ENCODE results near the gene NUBPL.
"Not testable (repeated sequence)": the region's sequence is repeated elsewhere in the genome, so short reads cannot be mapped to it uniquely, and the experiment has no call there.

NUBPL gene

GRCh38 chr14:31855262-31855661 is 294.1 kb downstream of the NUBPL start:
- no peak for DNase-seq (ENCODE audit: extremely low read depth, low read depth)
- no peak for TF ChIP-seq CTCF (IDR thresholded peaks at IDR 0.05; ENCODE audit: low read depth, low read length, missing control alignments)
- no peak overlapping the region for H3K4me3 ChIP-seq (replicated peaks; ENCODE audit: low read depth, low read length)

GRCh38 chr14:31856003-31856402 is 294.8 kb downstream of the NUBPL start:
- H3K4me3 ChIP-seq (replicated peaks; ENCODE audit: low read depth, low read length); DNase-seq (ENCODE audit: extremely low read depth, low read depth): not testable (repeated sequence)

- H3K4me3 ChIP-seq (replicated peaks; ENCODE audit: low read depth, low read length): no peak overlapping the region
- no peak for TF ChIP-seq CTCF (IDR thresholded peaks at IDR 0.05; ENCODE audit: low read depth, low read length, missing control alignments)
- DNase-seq (ENCODE audit: extremely low read depth, low read depth): no peak
Measured at GRCh38 chr14:31858868-31859267, 297.7 kb downstream of the NUBPL start.

GRCh38 chr14:31864937-31865855 is 304.0 kb downstream of the NUBPL start:
- no peak for DNase-seq (ENCODE audit: extremely low read depth, low read depth)
- no peak overlapping the region for H3K4me3 ChIP-seq (replicated peaks; ENCODE audit: low read depth, low read length)
- TF ChIP-seq CTCF (IDR thresholded peaks at IDR 0.05; ENCODE audit: low read depth, low read length, missing control alignments): no peak

GRCh38 chr14:31867570-31867969 is 306.4 kb downstream of the NUBPL start:
- H3K4me3 ChIP-seq (replicated peaks; ENCODE audit: low read depth, low read length): no peak overlapping the region
- TF ChIP-seq CTCF (IDR thresholded peaks at IDR 0.05; ENCODE audit: low read depth, low read length, missing control alignments): no peak
- DNase-seq (ENCODE audit: extremely low read depth, low read depth): no peak

GRCh38 chr14:31868096-31868495 is 306.9 kb downstream of the NUBPL start:
- not testable (repeated sequence) for DNase-seq (ENCODE audit: extremely low read depth, low read depth); H3K4me3 ChIP-seq (replicated peaks; ENCODE audit: low read depth, low read length)

GRCh38 chr14:31876741-31877140 is 315.5 kb downstream of the NUBPL start:
- TF ChIP-seq CTCF (IDR thresholded peaks at IDR 0.05; ENCODE audit: low read depth, low read length, missing control alignments): no peak
- no peak overlapping the region for H3K4me3 ChIP-seq (replicated peaks; ENCODE audit: low read depth, low read length)
- no peak for DNase-seq (ENCODE audit: extremely low read depth, low read depth)
